ENCODE data around the gene SELENOO. TPM values are rescaled to one million over a fixed set of nuclear protein-coding genes. Genes with fewer than 3 reads are reported as not detected.

Gene SELENOO
- total RNA-seq, 3 donors from 2014 or later = 21.5 to 23.8 (median 23.1) TPM

GRCh38 chr22:50250249-50250554 is 49.4 kb downstream of the SELENOO start:
- H3K4me1 ChIP-seq (ENCODE audit: low read depth) = peaks cover 36% of the 10 kb centered on the region
- ATAC-seq = no peak
- intact Hi-C loops (cut with DNase I, micrococcal nuclease) = loop anchor here in 1 of 2 donors (5.0 kb wide), 1 partner anchor 92 kb away; the partner anchor contains the start of gene PPP6R2

GRCh38 chr22:50250555-50251476 is 50.0 kb downstream of the SELENOO start, which contains the start of gene HDAC10:
TSS of gene HDAC10 (minus strand) at chr22:50251265. CDS start at chr22:50251032, 233 bp downstream.
- H3K36me3 ChIP-seq (ENCODE audit: low read depth) = no peaks in the 10 kb centered on the region
- DNase-seq (peak; percentile 89 to 93 (median 92)), ATAC-seq (peak; percentile 88)
- intact Hi-C loops (cut with DNase I, micrococcal nuclease) = loop anchor here in 1 of 2 donors (5.0 kb wide), 1 partner anchor 91 kb away; the partner anchor contains the start of gene PPP6R2
- no peaks in the 10 kb centered on the region for H3K9me3 ChIP-seq
- peaks cover 30% of the 10 kb centered on the region for H3K4me1 ChIP-seq (ENCODE audit: low read depth)
- no peak for TF ChIP-seq CTCF (IDR thresholded peaks at IDR 0.05)
- H3K4me3 ChIP-seq = peak within 1 kb of the TSS; percentile 46

More at GRCh38 chr22:50250249-50250554, 49.4 kb downstream of the SELENOO start:
- TF ChIP-seq CTCF (IDR thresholded peaks at IDR 0.05) = no peak
- Histone ChIP-seq H3K36me3 (ENCODE audit: low read depth) (no peaks in the 10 kb centered on the region), H3K4me3 (no peak overlapping the region), H3K9me3 (no peaks in the 10 kb centered on the region)
- no peak for DNase-seq

DNA sequence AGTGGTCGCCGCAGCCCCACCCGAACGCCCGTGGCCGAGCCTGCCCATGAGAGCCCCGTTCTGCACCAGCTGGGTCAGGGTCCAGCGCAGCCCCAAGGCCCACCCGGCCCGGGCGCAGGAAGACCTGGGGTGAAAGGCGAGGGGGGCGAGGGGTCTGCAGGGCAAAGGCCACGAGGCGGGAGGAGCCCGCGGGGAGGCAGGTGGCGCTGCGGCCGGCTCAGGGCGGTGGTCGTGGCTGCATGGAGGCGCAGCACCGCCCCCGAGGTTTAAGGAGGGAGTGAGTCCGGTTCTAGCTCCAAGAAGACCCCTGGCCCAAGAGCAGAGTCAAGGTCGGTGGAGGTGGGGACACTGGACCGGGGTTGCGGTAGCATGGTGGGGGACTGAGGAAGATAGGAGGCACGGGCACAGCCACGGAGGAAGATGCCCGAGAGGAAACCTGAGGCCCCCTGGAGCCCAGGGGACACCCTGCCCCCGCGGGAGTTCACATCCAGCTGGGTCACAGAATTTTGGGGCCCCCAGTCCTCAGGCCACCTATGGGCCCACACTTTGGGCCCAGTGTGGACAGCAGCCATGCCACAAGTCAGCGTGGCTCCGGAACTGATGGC is 50.8 kb downstream of the SELENOO start:
- Histone ChIP-seq H3K9me3 (no peaks in the 10 kb centered on the region), H3K36me3 (ENCODE audit: low read depth) (no peaks in the 10 kb centered on the region), H3K4me1 (ENCODE audit: low read depth) (peaks cover 23% of the 10 kb centered on the region), H3K4me3 (peak overlapping the region; percentile 46)
- peak in 1 of 3 donors; percentile 47 for DNase-seq
- intact Hi-C loops (cut with DNase I, micrococcal nuclease) = loop anchor here in 1 of 2 donors (5.0 kb wide), 1 partner anchor 91 kb away; the partner anchor contains the start of gene PPP6R2
- peak; percentile 6 for ATAC-seq
- no peak for TF ChIP-seq CTCF (IDR thresholded peaks at IDR 0.05)

GRCh38 chr22:50252082-50253045 is 51.6 kb downstream of the SELENOO start:
- no peaks in the 10 kb centered on the region for H3K36me3 ChIP-seq (ENCODE audit: low read depth)
- no peak overlapping the region for H3K4me3 ChIP-seq
- intact Hi-C loops (cut with DNase I, micrococcal nuclease) = loop anchor here in 1 of 2 donors (5.0 kb wide), 1 partner anchor 90 kb away; the partner anchor contains the start of gene PPP6R2
- TF ChIP-seq CTCF (IDR thresholded peaks at IDR 0.05) = peak; percentile 47
- peak; percentile 67 for ATAC-seq
- peak; percentile 82 to 87 (median 85) for DNase-seq
- H3K4me1 ChIP-seq (ENCODE audit: low read depth) = peaks cover 23% of the 10 kb centered on the region
- H3K9me3 ChIP-seq = no peaks in the 10 kb centered on the region

Data from mucosa of descending colon (tissue), 3 donors.